ENCODE measurements around the gene ARHGAP28.

Gene ARHGAP28

GRCh38 chr18:6729247-6730091 is at the start of gene ARHGAP28:
ARHGAP28 (plus strand) TSS chr18:6729716; CDS start chr18:6729822, 106 bp downstream.
- Histone ChIP-seq H3K27me3 (ENCODE audit: insufficient read depth, low read depth, severe bottlenecking) (no peaks in the 10 kb centered on the region), H3K9me3 (ENCODE audit: severe bottlenecking) (no peaks in the 10 kb centered on the region), H3K36me3 (no peaks in the 10 kb centered on the region), H3K4me3 (ENCODE audit: low read depth, low read length) (peak within 1 kb of the TSS; percentile 77), H3K27ac (peak within 1 kb of the TSS; percentile 86)
- peak; percentile 94 for DNase-seq
- peak; percentile 57 for TF ChIP-seq CTCF (IDR thresholded peaks at IDR 0.05; ENCODE audit: low read depth, low read length)

GRCh38 chr18:6681331-6681875 is 48.1 kb upstream of the ARHGAP28 start:
- TF ChIP-seq CTCF (IDR thresholded peaks at IDR 0.05; ENCODE audit: low read depth, low read length), result no peak
- no peak for DNase-seq
- H3K36me3 ChIP-seq, result no peaks in the 10 kb centered on the region
- H3K4me3 ChIP-seq (ENCODE audit: low read depth, low read length), result no peak overlapping the region
- no peak overlapping the region for H3K27ac ChIP-seq
- no peaks in the 10 kb centered on the region for H3K27me3 ChIP-seq (ENCODE audit: insufficient read depth, low read depth, severe bottlenecking)
- no peaks in the 10 kb centered on the region for H3K9me3 ChIP-seq (ENCODE audit: severe bottlenecking)

GRCh38 chr18:6682437-6683111 is 46.9 kb upstream of the ARHGAP28 start:
- no peak for TF ChIP-seq CTCF (IDR thresholded peaks at IDR 0.05; ENCODE audit: low read depth, low read length)
- H3K4me3 ChIP-seq (ENCODE audit: low read depth, low read length), result no peak overlapping the region
- H3K9me3 ChIP-seq (ENCODE audit: severe bottlenecking), result no peaks in the 10 kb centered on the region
- H3K27ac ChIP-seq, result no peak overlapping the region
- DNase-seq, result no peak
- no peaks in the 10 kb centered on the region for H3K27me3 ChIP-seq (ENCODE audit: insufficient read depth, low read depth, severe bottlenecking)
- no peaks in the 10 kb centered on the region for H3K36me3 ChIP-seq

GRCh38 chr18:6683112-6683876 is 46.2 kb upstream of the ARHGAP28 start:
- Histone ChIP-seq H3K36me3 (no peaks in the 10 kb centered on the region), H3K27me3 (ENCODE audit: insufficient read depth, low read depth, severe bottlenecking) (no peaks in the 10 kb centered on the region), H3K27ac (no peak overlapping the region), H3K9me3 (ENCODE audit: severe bottlenecking) (no peaks in the 10 kb centered on the region), H3K4me3 (ENCODE audit: low read depth, low read length) (no peak overlapping the region)
- no peak for DNase-seq
- TF ChIP-seq CTCF (IDR thresholded peaks at IDR 0.05; ENCODE audit: low read depth, low read length), result no peak

GRCh38 chr18:6687676-6688075 is 41.8 kb upstream of the ARHGAP28 start:
- Histone ChIP-seq H3K27ac (no peak overlapping the region), H3K9me3 (ENCODE audit: severe bottlenecking) (no peaks in the 10 kb centered on the region), H3K27me3 (ENCODE audit: insufficient read depth, low read depth, severe bottlenecking) (no peaks in the 10 kb centered on the region), H3K4me3 (ENCODE audit: low read depth, low read length) (no peak overlapping the region), H3K36me3 (no peaks in the 10 kb centered on the region)
- no peak for DNase-seq
- no peak for TF ChIP-seq CTCF (IDR thresholded peaks at IDR 0.05; ENCODE audit: low read depth, low read length)

Data from WERI-Rb-1 (cell line).